ENCODE measurements around the gene PRCP.
A peak's percentile ranks its signal among the peaks of the same experiment; 100 is the strongest.

Gene PRCP

GRCh38 chr11:82906236-82906635 lies 6.0 kb upstream of the PRCP start:
- no peak for DNase-seq

- no peak for DNase-seq
These were observed 3.8 kb upstream of the PRCP start for GRCh38 chr11:82903843-82904586.

GRCh38 chr11:82902880-82903279 lies 2.6 kb upstream of the PRCP start:
- no peak for DNase-seq

- DNase-seq: no peak
These were observed 1.8 kb upstream of the PRCP start for GRCh38 chr11:82901922-82902485.

- DNase-seq: peak; percentile 79
These were observed 1.1 kb upstream of the PRCP start, which contains the start of gene DDIAS for GRCh38 chr11:82901165-82901921. DDIAS (plus strand) TSS chr11:82901736; CDS start chr11:82914739, 13,003 bp downstream.

GRCh38 chr11:82899957-82900276 lies 313 bp downstream of the PRCP start:
- no peak for DNase-seq

GRCh38 chr11:82899186-82899820 lies 927 bp downstream of the PRCP start:
- no peak for DNase-seq

- DNase-seq: no peak
These were observed 2.0 kb downstream of the PRCP start for GRCh38 chr11:82898241-82898640.

GRCh38 chr11:82896183-82896582 lies 4.0 kb downstream of the PRCP start:
- no peak for DNase-seq

GRCh38 chr11:82895437-82896091 lies 4.7 kb downstream of the PRCP start:
- DNase-seq: no peak

GRCh38 chr11:82892611-82893169 lies 7.5 kb downstream of the PRCP start:
- DNase-seq: no peak

GRCh38 chr11:82890936-82891335 lies 9.3 kb downstream of the PRCP start:
- no peak for DNase-seq

- no peak for DNase-seq
These were observed 10.3 kb downstream of the PRCP start for GRCh38 chr11:82890002-82890341.

- DNase-seq: no peak
These were observed 10.9 kb downstream of the PRCP start for GRCh38 chr11:82889133-82890001.

- DNase-seq: no peak
These were observed 16.4 kb downstream of the PRCP start for GRCh38 chr11:82883853-82884252.

GRCh38 chr11:82874646-82875523 lies 25.3 kb downstream of the PRCP start:
- no peak for DNase-seq

- no peak for DNase-seq
These were observed 26.3 kb downstream of the PRCP start for GRCh38 chr11:82873919-82874333.

- no peak for DNase-seq
These were observed 27.7 kb downstream of the PRCP start for GRCh38 chr11:82872377-82873150.

- no peak for DNase-seq
These were observed 28.6 kb downstream of the PRCP start for GRCh38 chr11:82871646-82872045.

GRCh38 chr11:82869657-82870056 lies 30.6 kb downstream of the PRCP start:
- no peak for DNase-seq

All from T1000 (cell line).